ENCODE data around the gene GMPPB. TPM values are rescaled to one million over a fixed set of nuclear protein-coding genes. Genes with fewer than 3 reads are reported as not detected.
A peak's percentile ranks its signal among the peaks of the same experiment; 100 is the strongest.

The GMPPB gene
- polyA plus RNA-seq, 3 donors: 14.7 to 17.6 (median 17.6) TPM

GRCh38 chr3:49718858-49719213 is 4.9 kb downstream of the GMPPB start:
- WGBS (ENCODE audit: insufficient coverage): 14% methylated on average over 33 of the region's 33 CpGs
- Histone ChIP-seq H3K4me3 (replicated peaks in 1 of 3; ENCODE audit: low read depth in 2 of 3, low read length in 3 of 3) (peak overlapping the region; percentile 45 to 80 (median 46)), H3K9me3 (replicated peaks in 1 of 2; ENCODE audit: control insufficient read depth in 1 of 2, insufficient read depth in 1 of 2, low read length in 2 of 2) (no peaks in the 10 kb centered on the region), H3K9ac (ENCODE audit: insufficient read depth, low read length, poor library complexity, severe bottlenecking) (peak overlapping the region; percentile 43), H3K27ac (ENCODE audit: low read depth in 1 of 2, low read length in 2 of 2) (no peak overlapping the region), H3K4me1 (ENCODE audit: control insufficient read depth in 1 of 2, insufficient read depth in 2 of 2, low read length in 2 of 2) (peaks cover 23 to 31% of the 10 kb centered on the region in 2 donors), H4K20me1 (ENCODE audit: insufficient read depth, low read length) (peaks cover 31% of the 10 kb centered on the region), H3K36me3 (replicated peaks in 1 of 2; ENCODE audit: control insufficient read depth in 1 of 2, insufficient read depth in 2 of 2, low read length in 2 of 2) (peaks cover 10 to 33% of the 10 kb centered on the region in 2 donors), H3K4me2 (replicated peaks; ENCODE audit: extremely low read depth, low read length, poor library complexity, severe bottlenecking) (peak overlapping the region; percentile 92), H2AFZ (ENCODE audit: insufficient read depth, low read depth, low read length, poor library complexity, severe bottlenecking) (peak overlapping the region; percentile 72), H3K27me3 (ENCODE audit: control insufficient read depth in 2 of 2, insufficient read depth in 2 of 2, low read length in 2 of 2) (peaks cover 0 to 7% of the 10 kb centered on the region in 2 donors), H3K79me2 (ENCODE audit: insufficient read depth, low read length) (peaks cover 22% of the 10 kb centered on the region)
- H3K9me3 Mint-ChIP-seq: peaks cover 0 to 5% (median 0%) of the 10 kb centered on the region in 7 donors
- H3K36me3 Mint-ChIP-seq: peaks cover 29 to 43% of the 10 kb centered on the region in 2 donors
- peak in 1 of 3 donors; percentile 7 for DNase-seq
- TF ChIP-seq, protein P1, sequence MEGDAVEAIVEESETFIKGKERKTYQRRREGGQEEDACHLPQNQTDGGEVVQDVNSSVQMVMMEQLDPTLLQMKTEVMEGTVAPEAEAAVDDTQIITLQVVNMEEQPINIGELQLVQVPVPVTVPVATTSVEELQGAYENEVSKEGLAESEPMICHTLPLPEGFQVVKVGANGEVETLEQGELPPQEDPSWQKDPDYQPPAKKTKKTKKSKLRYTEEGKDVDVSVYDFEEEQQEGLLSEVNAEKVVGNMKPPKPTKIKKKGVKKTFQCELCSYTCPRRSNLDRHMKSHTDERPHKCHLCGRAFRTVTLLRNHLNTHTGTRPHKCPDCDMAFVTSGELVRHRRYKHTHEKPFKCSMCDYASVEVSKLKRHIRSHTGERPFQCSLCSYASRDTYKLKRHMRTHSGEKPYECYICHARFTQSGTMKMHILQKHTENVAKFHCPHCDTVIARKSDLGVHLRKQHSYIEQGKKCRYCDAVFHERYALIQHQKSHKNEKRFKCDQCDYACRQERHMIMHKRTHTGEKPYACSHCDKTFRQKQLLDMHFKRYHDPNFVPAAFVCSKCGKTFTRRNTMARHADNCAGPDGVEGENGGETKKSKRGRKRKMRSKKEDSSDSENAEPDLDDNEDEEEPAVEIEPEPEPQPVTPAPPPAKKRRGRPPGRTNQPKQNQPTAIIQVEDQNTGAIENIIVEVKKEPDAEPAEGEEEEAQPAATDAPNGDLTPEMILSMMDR (IDR thresholded peaks at IDR 0.05): no peak
- intact Hi-C loops (cut with micrococcal nuclease): loop anchor here in 1 of 2 donors (10.0 kb wide), 1 partner anchor 226 kb away; the partner anchor contains the start of gene RBM6
- peak overlapping the region in 2 of 7 donors; percentile 62 to 72 for H3K27ac Mint-ChIP-seq
- H3K4me1 Mint-ChIP-seq: peaks cover 27% of the 10 kb centered on the region
- H3K27me3 Mint-ChIP-seq (ENCODE audit: low read depth in 3 of 3): peaks cover 7 to 9% (median 7%) of the 10 kb centered on the region in 3 donors
- H3K4me3 Mint-ChIP-seq: peak overlapping the region; percentile 85 to 93

GRCh38 chr3:49717959-49718857 is 5.5 kb downstream of the GMPPB start:
- H3K9ac ChIP-seq (ENCODE audit: insufficient read depth, low read length, poor library complexity, severe bottlenecking): no peak overlapping the region
- Mint-ChIP-seq H3K4me3 (peak overlapping the region; percentile 85 to 93), H3K27me3 (ENCODE audit: low read depth in 3 of 3) (peaks cover 7 to 9% (median 7%) of the 10 kb centered on the region in 3 donors), H3K4me1 (peaks cover 26% of the 10 kb centered on the region), H3K36me3 (peaks cover 29 to 43% of the 10 kb centered on the region in 2 donors), H3K9me3 (peaks cover 0 to 5% (median 0%) of the 10 kb centered on the region in 7 donors), H3K27ac (peak overlapping the region in 2 of 7 donors; percentile 62 to 75)
- peaks cover 21 to 27% of the 10 kb centered on the region in 2 donors for H3K4me1 ChIP-seq (ENCODE audit: control insufficient read depth in 1 of 2, insufficient read depth in 2 of 2, low read length in 2 of 2)
- peaks cover 10 to 33% of the 10 kb centered on the region in 2 donors for H3K36me3 ChIP-seq (replicated peaks in 1 of 2; ENCODE audit: control insufficient read depth in 1 of 2, insufficient read depth in 2 of 2, low read length in 2 of 2)
- TF ChIP-seq, protein P1 (IDR thresholded peaks at IDR 0.05): no peak
- intact Hi-C loops (cut with micrococcal nuclease): loop anchor here in 1 of 2 donors (10.0 kb wide), 1 partner anchor 227 kb away; the partner anchor contains the start of gene RBM6
- H3K27me3 ChIP-seq (ENCODE audit: control insufficient read depth in 2 of 2, insufficient read depth in 2 of 2, low read length in 2 of 2): peaks cover 0 to 7% of the 10 kb centered on the region in 2 donors
- peak in 1 of 3 donors; percentile 6 for DNase-seq
- H4K20me1 ChIP-seq (ENCODE audit: insufficient read depth, low read length): peaks cover 31% of the 10 kb centered on the region
- H2AFZ ChIP-seq (ENCODE audit: insufficient read depth, low read depth, low read length, poor library complexity, severe bottlenecking): no peak overlapping the region
- no peak overlapping the region for H3K27ac ChIP-seq (ENCODE audit: low read depth in 1 of 2, low read length in 2 of 2)
- 86% methylated on average over 60 of the region's 75 CpGs for WGBS (ENCODE audit: insufficient coverage)
- peaks cover 18% of the 10 kb centered on the region for H3K79me2 ChIP-seq (ENCODE audit: insufficient read depth, low read length)
- H3K9me3 ChIP-seq (replicated peaks in 1 of 2; ENCODE audit: control insufficient read depth in 1 of 2, insufficient read depth in 1 of 2, low read length in 2 of 2): no peaks in the 10 kb centered on the region
- peak overlapping the region in 1 of 3 experiments; percentile 80 for H3K4me3 ChIP-seq (replicated peaks in 1 of 3; ENCODE audit: low read depth in 2 of 3, low read length in 3 of 3)
- H3K4me2 ChIP-seq (replicated peaks; ENCODE audit: extremely low read depth, low read length, poor library complexity, severe bottlenecking): peak overlapping the region; percentile 92

Measured in CD14-positive monocyte (primary cell).